Endometrium (tissue), 2 donors: ENCODE data around the gene C13orf46.

Experiments
- FAIRE-seq: peaks from 2 replicates; lab custom pipeline; 2012; peaks lifted over from hg19 to GRCh38; lab: Jason Lieb, UNC
- donor health status: control.
- donor health status: control.

Gene C13orf46

DNA sequence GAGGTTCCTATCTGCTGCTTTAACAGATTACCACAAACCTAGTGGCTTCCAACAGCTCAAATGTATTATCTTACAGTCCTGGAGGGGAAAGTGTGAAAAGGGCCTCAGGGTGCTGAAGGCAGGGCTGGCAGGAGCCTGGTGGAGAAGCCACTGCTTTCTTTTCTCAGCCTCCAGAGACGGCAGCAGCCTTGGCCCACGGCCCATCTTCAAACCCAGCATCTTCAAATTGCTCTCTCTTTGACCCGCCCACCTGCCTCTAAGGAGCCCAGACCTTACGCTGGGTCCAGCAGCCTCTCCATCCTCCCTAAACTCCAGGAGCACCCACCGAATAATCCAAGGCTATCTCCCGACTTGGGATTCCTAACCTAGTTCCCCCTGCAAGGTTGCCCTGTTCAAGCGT is 35.6 kb downstream of the C13orf46 start:
- no peak for FAIRE-seq

DNA sequence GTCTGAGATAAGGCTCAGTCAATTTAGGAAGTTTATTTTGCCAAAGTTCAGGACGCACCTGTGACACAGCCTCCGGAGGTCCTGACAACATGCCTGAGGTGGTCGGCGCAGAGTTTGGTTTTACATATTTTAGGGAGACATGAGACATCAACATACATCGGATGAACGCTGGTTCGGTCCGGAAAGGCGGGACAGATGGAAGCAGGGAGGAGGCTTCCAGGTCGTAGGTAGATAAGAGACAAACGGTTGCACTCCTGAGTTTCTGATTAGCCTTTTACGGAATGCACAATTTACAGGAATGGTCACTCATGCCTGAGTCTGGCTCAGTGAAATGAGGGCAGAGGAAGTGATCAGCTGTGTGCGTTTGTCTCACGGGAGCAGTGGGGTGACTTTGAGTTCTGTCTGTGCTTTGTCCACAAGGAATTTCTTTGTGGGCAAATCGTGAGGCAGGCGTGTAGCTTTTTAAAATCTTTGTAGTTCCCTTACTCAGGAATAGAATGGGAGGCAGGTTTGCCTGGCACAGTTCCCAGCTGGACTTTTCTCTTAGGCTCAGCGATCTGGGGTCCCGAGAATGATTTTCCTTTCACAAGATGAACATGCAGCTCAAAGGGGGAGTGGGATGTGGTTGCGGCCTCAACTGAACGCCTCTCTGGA is 36.2 kb downstream of the C13orf46 start:
- no peak for FAIRE-seq

DNA sequence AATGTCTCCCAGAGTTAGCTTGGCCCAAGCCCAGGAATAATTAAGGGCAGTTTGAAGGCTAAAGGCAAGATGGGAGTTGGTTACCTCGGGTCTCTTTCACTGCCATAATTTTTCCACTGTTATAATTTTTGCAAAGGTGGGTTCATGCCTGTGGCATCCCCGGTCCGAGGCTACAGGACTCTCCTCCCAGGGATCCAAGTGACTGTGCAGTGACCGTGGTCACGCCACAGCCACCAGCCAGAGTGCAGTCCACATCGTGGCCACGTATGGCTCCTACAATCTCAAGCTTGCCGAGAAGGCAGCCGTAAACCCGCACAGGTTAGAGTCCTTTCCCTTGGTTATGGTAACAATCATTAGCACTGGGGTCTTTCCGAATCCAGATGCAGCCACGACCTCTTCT is 36.8 kb downstream of the C13orf46 start:
- no peak for FAIRE-seq

DNA sequence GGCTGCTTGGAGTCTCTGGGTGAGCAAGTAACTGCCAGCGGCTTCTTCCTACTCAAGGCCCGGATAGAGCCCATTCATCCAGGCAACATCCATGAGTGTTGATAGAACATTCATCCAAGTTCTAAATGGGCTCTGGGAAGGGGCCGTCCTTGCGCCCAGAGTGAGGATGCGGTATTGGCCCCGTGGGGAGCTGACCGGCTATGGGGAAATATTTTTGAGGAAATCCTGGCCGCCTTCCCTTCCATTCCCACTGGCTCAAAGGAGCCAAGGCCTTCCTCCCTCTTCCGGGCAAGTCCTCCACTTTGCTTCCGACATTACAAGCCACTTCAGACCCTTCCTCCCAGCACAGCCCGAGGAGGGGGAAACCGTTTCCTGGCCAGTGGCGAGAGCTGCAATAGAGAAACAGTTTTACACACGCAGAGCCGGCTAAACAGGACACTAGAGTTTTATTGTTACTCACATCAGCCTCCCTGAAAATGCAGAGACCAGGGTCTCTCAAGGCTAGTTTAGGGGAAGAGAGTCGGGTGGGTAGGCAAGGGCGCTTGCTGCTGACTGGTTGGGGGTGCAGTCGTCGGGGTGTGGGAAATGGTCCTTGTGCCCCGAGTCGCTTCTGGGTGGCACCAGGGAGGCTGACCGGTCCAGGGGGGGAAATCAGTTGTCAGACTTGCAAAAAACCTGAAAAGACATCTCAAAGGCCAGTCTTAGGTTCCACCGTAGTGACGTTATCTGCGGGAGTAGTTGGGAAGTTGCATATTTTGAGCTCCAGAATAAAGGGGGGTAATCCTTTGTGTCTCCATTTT is 37.5 kb downstream of the C13orf46 start:
- no peak for FAIRE-seq

DNA sequence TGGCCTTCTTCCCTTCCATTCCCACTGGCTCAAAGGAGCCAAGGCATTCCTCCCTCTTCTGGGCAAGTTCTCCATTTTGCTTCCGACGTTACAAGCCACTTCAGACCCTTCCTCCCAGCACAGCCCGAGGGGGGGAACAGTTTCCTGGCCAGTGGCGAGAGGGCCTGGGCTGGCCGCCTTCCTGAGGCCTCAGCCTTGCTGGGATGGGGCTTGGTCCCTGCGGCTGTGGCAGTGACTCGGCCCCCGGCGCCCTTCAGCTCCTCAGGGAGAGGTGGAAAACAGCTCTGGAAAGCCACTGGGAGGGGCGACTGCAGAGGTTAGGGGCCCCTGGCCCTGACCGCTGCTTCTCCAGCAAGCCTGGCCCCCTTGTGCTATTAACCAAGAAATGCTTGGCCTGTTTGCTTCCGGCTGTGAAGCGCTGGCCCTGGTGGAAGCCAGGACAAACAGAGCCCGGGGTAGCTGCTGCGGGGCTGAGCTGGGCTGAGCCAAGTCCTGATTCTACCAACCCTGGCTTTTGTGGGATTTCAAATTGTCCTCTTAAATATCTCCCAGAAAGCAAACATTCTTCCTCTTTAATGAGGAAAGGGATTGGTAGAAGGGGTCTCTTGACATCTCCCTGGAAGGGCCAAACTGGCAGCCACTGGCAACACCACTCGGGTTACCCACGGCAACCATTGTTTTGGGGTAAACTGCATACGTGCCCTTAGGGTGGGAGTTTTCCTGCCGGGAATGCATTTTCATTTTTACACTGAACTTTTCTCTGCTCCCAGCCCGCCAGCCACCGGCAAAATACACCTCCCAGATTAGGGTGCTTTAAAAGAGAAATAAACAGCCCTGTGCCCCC is 38.7 kb downstream of the C13orf46 start:
- no peak for FAIRE-seq

DNA sequence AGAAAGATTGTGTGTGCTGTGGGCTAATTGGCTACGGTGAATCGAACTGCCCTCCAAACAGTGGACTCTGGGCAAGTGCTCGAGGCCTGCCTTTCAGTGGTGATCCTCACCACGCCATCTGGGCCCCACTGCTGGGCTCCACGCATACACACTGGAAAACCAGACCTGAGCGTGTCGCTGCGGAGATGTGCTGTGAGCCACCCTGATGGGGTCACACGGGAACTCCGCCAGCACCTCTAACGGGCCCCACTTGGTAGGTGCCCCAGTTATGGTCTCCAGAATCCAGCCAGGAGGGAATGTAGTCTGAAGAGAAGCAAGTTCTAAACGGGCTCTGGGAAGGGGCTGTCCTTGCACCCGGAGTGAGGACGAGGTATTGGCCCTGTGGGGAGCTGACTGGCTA is 39.3 kb downstream of the C13orf46 start:
- FAIRE-seq: no peak

DNA sequence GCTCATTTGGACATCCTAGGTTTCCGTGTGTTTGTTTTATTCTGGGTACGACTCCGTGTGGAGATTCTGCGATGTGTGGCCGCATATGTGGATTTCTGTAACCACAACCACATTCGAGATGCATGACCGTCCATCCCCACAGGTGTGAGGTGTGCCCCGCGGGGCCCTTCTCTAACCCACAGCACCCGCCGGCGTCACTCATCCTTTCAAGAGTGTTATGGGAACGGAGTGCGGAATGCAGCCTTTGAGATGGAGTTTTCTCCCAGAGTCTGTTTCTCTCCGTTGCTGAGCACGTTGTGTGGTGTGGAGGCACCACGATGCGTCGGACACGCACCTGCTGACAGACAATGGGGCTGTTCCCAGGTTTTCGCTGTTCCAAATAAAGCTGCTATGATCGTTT is 40.0 kb downstream of the C13orf46 start:
- no peak for FAIRE-seq

DNA sequence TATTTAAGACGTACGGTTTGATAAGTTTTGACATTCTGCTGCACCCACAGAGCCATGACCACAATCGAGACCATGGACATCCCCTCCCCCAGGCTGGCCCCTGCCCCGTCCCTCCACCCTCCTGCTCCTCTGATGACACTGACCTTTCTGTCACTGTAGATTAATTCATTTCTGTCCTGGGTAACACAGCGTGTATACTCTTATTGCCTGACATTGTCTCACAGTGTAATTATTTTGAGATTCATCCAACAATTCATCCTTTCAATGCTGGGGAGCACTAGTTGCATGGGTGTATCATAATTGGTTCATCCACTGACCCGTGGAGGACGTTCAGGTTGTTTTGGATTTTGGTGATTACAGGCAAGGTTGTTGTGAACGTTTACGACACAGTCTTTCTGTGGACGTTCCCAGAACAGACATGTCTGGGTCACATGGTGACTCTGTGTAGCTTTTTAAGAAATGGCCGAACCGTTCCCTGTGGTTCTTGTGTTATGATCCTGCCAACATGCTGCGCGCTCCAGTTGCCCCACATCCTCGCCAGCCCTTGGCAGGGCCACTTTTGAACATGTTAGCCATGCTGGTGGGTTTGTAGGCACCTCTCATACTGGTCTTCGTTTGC is 41.9 kb downstream of the C13orf46 start:
- no peak for FAIRE-seq

DNA sequence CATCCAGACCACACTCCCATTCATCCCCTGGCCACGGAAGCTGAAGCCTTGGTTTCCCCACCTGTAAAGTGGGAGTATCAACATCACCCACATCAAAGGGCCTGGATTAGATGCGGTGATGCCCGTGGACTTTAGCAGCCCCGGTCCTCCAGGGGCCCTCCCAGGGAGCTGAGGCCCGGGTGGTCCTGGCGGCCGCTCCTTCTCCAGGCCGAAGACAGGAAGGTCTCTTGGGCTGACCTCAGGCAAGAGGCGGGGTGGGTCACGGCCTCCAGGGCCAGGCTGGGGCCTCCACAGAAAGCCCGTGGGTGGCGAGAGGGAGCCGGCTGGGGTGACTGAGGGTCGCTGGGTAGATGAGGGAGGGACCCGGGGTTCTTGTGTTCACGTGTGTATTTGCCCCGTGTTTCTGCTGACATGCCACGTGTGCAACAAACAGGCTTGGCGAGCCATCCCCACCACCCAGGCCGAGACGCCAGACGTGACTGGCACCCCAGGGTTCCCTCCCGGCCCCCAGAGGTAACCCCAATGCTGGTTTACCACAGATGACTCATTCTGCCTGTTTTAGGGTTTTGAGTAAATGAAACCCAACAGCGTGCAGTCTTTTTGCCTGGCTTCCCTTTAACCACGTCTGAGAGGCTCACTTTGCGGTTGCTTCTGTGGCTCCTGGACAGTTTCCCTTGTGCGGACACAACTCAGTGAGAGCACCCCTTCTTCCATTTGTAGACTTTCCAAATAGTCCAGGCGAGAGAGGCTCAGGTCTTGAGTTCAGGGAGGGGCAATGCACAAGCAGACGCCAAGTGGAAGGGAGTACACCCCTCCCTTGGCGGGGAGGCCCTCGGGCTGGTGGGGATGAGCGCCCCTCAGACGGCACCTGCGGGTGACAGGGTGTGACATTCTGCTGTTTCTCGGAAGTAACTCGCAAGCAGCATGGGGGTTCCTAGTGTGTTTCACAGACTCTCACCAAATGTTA is 42.9 kb downstream of the C13orf46 start:
- no peak for FAIRE-seq

DNA sequence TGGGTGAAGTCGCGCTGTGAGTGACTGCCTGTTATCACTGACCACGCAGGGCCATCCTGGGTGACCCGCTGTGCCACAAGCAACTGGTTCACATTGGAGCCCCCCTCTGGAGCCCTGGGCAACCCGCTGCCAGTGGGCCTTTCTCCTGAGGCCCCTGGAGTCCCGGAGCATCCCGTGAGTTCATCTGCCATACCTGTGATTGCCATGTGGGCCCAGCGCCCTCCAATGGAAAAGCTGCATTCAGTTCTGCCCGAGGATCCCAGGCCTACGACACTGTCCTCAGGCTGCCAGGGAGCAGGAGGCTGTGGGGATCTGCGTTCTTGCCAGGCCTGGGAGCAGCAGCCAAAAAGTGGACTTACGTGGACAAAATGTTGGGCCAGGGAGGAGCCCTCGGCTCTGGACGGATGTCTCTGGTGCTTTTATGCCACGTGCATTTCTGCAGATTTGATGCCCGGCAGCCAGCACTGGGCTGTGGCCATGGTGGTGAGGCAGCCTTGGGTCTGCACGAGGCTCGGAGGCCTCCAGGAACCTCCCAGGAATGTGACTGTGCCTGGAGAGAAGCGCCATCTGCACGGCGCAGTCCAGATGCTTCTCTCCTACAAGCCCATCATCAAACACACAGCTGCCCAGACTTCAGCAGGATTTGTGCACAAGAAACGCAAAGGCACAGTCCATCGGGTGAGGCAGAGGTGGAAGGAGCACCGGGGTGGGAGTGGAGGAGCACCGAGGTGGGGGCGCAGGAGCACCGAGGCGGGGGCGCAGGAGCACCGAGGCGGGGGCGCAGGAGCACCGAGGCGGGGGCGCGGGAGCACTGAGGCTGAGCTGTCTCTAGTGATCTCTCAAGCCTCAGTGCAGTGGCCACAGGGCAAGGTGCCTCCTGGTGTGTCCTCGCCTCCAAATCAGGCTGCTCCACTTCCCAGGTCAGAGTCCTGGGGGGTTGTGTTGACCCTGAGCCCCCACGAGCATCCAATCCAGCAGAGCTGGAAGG is 44.0 kb downstream of the C13orf46 start:
- no peak for FAIRE-seq

DNA sequence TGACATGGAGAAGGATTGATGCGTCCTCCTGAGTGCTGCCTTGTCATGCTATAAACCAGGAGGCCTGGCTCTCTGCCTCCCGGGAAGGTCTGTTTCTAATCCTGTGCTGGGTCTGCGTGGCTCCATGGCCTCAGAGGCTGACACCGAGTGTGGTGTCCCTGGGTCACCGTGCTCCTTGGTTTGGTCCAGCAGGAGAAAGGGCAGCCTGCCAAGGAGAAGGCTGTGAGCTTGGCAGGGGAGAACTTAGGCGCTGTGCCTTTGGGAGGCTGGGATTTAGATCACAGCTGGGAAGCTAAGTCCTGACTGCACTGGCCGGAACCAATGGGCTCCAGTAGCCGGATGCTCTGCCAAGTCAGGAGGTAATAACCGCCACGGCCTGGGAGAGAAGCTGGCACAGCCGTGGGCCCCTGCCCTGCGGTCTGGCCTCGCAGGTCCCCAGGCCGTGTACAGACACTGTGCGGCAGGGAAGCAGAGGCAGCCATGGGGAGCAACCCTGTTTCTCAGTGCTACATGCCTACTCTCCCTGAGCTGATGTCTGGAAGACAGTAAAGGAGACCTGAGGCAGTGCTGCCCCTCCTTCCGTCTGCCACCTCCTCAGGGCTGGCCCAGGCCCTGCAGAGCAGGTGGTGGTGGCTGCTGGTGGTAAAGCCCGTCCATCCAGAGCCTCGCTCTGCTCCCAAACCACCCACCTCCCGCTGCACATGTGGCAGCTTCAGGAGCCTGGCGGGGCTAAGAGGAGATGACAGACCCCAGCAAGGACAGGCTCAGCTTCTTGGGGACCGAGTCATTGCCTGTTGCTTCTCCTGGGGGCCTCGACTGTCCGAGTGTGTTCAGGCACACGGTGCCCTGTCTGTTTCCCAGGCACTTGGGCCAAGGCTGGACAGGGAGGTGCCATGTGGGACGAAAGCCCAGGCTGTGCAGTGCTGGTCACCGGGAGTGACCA is 44.9 kb downstream of the C13orf46 start:
- FAIRE-seq: peak; percentile 96

DNA sequence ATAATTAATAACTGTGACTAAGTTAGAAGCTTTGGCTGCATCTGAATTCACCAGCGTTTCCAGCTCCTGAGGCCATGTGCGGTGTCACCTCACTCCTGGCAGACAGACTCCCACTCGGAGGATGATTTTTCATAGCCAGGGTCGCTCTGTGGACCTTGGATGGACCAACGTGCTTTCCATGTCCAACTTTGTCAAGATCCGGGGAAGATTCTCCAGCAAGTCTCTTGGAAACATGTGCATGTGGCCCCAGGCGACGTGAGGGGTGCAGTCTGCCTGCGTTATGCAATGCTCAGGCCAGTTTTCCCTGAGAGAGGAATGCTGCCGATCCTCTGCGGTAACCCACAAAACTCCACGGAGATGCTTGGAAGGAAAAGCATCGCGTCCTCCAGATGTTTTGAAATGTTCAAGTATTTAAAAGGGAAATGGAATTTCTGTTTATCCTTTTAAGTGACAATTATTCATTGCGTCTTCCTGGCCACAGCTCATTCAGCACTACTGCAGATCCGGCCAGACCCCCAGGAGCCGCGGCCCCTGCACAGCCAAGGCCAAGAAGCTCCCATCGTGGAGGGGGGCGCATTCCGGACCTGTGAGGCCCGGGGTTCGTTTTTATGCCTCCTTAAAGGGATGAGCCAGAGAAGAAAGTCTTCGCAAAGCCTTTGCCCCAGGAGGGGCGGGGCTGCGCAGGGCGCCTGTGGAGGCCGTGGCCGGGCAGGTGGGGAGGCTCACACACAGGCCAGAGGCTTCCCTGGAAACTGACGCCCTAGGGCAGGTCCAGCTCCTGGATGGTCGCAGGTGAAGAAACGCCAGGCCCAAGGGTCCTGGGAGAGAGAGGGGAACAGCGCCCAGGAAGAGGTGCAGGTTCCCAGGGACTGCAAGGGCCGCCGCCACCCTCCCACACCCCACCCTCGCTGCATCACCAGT is 46.0 kb downstream of the C13orf46 start:
- FAIRE-seq: peak; percentile 95

DNA sequence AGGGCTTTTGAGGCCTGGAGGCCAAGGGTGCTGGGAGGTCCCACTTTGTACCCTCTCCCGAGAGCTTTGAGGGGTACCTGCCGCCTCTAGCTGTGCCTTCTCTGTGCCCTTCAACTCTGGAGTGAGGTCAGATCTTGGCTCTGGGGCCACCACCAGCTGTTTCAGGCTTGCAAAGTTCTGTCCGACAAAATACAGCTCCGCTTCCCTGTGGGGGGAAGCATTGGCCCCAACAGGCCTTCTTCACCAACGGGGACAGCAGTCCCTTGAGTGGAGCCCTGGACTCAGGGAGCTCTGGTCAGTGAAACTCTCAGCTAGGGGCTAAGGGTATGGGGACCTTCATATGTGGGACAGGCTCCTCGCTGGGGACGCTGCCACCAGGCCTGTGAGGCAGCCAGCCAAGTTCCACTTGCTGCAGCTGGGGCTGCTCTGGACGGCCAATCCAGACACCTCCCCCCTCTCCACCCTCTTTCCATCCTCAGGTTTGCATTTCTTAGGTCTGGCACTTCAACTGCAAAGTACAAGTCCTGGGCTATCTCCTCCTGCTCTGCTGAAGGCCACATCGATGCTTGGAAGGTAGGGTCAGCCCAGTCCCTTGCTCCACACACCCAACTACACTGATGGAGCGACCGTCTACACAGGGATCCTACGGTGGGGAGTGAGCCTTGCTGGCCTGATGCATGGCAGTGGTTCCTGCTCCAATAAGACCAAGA is 46.8 kb downstream of the C13orf46 start:
- no peak for FAIRE-seq

DNA sequence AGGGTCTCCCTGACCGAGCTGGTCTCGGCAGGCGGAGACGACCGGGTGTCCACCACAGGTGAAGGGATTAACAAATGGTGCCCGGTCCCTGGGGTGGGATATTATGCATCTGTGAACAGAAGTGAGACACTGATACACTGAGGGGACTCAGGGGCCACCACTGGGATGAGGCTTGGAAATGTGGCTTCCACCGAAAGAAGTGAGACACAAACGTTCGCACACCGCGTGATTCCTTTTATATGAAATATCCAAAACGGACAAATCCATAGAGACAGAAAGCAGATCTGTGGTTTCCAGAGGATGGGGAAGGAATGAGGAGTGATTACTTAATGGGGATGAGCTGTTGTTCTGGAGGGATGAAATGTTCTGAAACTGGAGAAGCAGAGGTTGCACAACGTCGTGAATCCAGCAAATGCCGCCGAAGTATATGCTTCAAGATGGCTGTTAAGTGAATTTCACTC is 47.5 kb downstream of the C13orf46 start:
- FAIRE-seq: no peak

DNA sequence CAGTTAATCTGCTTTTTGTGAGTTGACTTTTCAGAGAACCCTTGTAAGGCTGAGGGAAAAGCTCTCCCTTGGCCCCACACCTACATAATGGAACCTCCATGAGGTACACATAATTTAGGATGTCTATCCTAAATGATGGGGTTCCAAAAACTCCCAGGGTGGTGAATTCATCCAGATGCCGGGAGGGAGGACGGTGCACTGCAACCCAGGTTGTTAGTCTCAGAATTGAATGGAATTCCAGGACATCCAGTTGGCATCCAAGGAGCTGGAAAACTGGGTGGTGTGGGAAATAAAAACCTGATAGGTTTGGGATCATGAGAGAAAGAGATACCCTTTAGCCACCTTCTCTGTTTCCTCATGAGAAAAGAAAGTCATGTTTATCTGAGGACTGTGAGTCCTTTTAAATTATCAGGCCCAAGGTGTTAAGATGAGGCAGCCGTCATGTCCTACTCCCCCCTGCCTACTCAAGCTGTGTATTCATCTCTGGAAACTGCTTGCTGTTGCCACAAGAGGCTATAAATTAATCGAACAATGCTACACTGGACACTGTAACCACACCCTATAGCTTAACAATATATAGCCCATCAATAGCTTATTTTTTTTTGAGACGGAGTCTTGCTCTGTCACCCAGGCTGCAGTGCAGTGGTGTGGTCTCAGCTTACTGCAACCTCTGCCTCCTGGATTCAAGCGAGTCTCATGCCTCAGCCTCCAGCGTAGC is 49.5 kb downstream of the C13orf46 start:
- FAIRE-seq: no peak

DNA sequence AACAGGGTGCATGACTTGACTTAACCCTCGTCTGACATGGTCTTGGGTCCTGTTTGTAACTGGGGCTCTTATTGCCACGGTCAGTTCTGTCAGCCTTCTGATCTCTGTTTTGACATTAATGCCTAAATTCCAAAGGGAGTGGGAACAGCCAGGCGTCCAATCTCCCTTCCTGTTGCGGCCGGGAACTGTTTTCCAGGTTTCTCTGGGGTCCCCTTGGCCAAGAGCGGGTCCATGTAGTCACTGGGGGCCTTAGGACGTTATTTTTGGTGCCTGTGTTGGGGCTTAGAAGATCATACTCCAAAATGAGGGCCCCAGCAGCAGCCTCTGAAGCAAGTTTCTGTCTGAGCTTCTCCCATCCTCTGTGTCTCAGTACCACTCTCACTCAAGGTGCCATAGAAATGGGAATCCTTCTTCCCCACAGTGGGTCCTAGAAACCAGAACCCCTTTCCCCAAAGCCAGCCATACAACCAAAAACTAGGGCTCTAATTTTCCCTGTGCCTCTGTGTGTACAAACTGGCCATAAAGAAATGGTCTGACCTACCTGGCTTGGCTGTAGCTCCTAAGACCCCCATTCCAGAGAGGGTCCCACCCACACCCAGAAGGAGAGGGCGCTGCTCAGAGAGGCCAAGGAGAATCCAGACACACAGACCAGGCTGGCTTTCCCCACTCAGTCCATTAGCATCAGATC is 50.4 kb downstream of the C13orf46 start:
- no peak for FAIRE-seq
